Amniotic stem cell (primary cell): Measurements from ENCODE around the gene PPP2R2C.

ENCODE experiments used
- DNase-seq: peaks from one replicate; lab custom pipeline; 2025; lab: John Stamatoyannopoulos, UW

The PPP2R2C gene

GRCh38 chr4:6469144-6469543 is 3.3 kb downstream of the PPP2R2C start:
- no peak for DNase-seq

- DNase-seq = no peak
Measured at GRCh38 chr4:6468376-6468775, 4.0 kb downstream of the PPP2R2C start.

DNA sequence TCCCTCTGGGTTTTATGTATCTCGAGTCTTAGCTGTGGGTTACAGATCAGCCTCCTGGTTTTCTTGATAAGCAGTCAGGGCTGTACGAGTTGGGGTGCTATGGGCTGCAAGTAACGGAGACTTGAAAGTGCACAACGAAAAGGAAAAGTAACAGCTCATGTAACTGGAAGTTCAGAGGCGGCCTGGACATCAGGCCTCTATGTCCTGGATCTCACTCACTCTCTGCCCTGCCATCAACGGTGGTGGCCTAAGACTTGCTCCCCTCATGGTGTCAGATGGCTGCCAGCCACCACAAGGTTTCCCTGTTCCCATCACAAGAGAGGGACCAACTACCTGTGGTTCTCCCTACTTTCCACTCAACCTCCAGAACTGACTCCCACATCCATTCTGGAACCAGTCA is 4.8 kb downstream of the PPP2R2C start:
- no peak for DNase-seq

- DNase-seq = no peak
Measured at GRCh38 chr4:6466756-6467381, 5.5 kb downstream of the PPP2R2C start.

GRCh38 chr4:6465955-6466354 is 6.5 kb downstream of the PPP2R2C start:
- DNase-seq = no peak

DNA sequence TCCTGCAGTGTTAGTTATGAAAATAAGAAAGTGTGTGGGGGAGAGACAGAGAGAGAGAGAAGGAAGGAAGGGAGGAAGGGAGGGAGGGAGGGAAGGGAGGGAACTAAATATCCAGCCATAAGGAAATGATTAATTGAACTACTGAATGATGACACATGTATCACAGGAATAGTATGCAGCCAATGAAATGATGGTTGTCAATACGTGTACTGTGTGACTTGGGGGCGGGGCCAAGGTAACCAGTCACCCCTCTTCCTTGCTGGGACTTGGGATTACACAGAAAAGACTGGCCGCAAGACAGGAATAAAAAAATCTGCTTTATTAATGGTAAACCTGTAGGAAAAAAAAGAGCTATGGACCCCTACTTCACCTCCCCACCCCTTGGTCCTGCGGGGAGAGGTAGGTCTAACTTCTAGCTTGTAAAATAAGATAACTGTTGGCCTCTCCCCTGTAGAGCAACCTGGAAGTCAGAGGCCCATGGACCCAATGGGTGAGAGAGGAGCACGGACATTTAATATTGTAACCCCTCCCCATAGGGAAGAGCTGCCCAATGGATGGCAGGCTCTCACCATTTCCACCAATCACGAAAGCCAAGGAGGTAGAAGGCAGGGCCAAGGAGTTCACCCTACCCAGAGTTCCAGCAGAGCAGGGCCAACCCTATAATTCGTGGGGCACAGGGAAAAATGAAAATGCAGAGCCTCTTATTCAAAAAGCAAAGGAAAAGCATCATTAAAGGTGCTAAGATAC is 7.4 kb downstream of the PPP2R2C start:
- DNase-seq = no peak

DNA sequence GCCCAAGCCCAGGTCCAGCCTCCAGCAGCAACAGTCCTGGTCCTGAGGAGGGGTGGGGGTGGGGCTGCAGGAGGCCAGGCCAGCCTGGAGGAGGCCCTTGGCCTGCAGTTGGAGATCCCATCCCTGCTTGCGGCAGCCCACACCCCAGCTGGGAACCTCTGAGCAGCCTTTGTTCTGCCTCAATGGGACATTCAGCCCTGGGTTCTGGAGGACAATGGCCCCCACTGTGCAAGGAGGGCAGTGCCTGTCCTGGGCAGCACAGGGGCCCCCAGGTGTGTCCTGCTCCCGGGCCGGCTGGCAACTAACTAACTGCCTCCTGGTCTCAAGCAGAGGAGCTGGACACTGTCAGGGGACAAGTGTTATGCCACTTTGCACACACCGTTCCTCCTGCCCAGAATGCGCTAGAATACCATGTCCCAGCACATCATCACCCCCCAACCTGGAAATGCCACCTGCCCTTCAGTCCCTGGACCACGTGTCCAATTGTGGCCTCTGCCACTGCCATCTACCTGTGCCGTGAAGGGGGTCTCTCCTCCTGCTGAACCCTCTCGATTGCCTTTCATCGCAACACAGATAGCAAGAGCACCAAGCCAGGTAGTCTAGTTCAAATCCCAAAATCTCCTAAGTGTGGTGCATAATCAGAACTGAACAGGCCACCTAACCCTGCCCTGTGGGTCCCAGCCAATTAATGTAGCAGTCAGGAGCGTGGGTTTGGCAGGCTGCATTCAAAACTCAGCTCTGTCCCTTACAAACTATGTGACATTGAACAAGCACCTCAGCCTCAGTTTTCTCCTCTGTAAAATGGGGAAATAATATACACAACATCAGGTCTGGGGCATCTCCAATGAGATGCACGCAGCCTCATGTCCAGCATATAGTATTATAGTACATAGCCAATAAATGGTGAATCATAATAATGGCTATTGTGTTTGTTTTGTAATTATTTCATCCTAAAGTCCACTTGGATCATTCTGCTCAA is 8.8 kb downstream of the PPP2R2C start:
- DNase-seq = no peak

DNA sequence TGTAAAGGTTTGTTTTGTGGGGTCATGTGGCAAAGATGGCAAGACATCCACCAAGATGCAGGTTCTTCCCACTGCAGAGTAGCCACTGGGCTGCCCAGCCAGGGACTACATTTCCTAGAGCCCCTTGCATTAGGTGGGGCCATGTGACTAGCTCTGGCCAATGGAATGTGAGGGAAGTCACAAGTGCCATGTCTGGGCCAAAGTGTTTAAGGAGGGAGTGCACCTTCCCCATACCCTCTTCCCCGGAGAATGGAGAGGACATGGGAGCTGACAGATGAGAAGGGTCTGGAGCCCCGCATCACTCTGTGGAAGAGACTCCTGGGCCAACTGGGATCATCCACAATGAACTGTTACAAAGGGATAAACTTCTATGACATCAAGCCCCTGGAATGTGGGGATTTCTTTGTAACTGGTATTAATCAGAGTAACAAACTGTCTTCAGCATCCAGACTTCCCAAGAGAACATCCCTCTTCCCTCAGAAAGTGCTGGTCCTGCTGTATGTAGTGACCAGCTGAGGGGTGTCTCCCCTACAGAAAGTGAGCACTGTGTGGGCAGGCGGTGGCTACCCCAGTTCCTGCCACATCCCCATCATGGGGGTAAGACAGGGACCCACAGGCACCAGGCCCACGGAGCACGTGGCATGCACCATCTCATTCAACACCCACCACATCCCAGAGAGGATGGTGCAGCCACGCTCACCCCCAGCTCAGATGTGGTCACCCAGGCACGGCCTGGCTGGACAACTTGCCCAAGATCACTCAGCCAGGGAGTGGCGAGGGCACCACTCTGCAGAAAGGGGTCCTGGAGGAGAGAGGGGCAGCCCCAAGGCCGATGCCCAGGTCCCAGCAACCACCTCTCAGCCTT is 10.9 kb downstream of the PPP2R2C start:
- DNase-seq = no peak

DNA sequence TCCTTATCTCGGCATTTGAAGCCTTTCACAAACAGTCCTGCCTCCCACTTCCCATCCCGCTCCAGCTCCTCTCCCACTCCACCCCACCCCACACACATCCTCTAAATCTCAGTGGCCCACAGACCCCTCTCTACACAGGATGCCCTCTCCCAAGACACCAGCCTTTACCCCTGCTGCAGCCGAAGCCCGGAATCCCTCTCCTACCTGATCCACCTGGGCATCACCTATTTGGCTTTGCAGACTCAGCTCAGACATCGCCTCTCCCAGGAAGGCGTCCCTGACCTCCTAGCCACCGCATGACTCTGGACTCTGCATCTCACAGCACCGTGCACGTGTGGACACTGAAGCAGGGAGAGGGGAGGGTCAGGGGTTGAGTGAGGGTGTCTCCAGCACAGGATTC is 11.5 kb downstream of the PPP2R2C start:
- no peak for DNase-seq

GRCh38 chr4:6458528-6458927 is 13.9 kb downstream of the PPP2R2C start:
- DNase-seq = no peak

DNA sequence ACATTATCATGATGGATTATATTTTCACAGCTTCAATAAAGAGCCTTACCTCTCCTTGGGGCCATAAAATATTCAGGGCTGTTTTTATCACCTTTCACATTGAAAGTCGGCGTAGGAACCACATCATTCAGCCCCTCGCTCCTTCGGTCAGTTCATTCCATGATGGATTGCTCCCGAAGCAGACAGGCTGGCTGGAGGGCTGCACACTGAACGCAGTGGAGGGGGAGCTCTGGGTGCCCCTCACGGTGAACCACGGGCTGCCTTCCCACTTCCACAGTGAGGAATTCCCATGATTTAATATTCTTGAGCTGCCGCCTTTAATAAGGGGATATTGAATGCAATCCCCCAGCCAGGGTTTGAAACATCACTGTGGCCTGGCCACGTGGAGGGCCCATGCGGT is 16.0 kb downstream of the PPP2R2C start:
- no peak for DNase-seq

DNA sequence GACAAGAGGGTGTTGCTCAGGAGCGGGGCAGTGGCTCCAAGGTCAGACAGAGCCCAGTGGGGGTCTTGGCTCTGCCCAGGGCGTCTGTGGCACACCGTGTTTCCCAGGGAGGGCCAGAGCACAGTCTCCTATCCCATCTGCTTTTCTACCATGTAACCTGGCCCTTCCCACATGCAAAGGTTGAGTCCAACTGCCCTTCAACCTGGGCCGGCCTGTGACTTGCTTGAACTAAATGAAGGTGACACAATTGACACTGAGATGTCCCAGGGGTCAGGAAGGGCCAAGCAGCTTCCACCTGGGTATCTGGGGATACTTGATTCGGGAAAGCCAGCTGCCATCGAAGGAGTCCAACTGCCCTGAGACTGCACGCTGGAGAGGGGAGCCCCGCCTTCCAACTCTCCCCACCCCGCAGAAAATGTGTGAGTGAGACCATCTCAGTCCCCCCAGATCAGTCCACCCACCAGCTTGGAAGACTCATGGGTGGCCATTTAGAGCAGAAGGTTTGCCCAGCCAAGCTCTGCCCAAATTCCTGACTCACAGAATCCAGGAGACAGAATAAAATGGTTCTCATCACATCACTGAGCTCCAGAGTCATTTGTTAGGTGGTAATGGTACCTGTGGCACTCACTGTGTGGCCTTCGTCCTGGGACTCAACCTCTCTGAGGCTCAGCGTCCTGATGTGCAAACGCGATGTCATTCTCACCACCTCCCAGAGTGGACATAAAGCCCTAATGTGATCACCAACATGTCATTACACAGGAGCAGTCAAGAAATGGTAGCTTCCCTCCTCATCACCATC is 18.1 kb downstream of the PPP2R2C start:
- DNase-seq = no peak

- no peak for DNase-seq
Measured at GRCh38 chr4:6453688-6453990, 18.8 kb downstream of the PPP2R2C start.

DNA sequence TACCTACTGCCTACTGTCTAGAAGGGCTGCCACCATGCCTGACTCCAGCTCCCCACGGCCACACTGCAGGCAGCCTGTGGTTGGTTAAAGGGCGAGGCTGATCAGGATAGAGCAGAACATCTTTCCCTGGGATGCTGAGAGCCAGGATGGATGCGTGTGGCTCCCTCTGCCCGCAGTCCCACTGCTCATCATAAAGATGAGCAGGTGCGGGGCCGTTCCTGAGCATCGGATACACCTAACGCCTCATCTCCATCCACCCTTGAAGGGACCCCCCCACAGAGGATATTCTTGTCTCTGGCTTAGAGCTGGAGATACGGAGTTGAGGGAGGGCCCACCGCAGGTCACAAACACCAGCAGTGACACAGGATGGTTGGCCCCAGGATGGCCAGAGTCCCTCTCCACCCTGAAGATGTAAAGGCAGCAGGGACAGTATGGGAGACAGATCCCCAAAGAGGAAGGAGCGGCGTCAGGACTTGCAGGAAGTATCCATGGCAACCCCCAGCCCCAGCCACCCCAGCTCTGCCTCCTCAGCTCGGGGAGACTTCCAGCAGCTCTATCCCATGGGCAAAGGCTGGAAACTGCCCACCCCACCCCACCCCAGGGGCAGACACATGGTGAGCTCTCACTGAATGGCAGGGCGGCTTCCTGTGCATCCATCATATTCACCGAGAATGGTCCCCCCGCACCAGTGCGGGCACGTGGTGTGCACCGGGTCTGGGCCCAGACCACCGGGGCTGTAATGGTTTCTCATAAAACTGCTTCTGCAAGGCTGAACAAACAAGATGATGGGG is 19.3 kb downstream of the PPP2R2C start:
- no peak for DNase-seq

GRCh38 chr4:6452116-6452896 is 20.1 kb downstream of the PPP2R2C start:
- DNase-seq = no peak

DNA sequence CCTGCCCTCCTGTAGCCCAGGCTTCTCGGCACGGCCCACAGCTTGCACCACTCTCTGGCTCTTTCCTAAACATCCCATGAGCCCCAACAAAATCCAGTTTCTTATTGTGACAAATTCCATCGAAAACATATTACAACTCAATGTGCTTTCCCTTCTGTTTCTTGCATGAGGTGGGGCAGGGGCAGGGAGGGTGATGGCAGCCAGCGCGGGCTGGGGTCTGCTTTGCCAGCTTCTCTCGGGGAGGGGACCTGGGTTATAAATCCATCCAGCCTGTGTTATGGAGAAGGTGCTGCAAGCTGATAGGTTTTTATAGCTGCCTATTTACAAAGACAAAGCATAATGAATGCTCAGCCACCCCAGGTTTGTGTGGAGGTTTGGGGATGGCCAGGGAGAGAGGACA is 21.1 kb downstream of the PPP2R2C start:
- DNase-seq = no peak

DNA sequence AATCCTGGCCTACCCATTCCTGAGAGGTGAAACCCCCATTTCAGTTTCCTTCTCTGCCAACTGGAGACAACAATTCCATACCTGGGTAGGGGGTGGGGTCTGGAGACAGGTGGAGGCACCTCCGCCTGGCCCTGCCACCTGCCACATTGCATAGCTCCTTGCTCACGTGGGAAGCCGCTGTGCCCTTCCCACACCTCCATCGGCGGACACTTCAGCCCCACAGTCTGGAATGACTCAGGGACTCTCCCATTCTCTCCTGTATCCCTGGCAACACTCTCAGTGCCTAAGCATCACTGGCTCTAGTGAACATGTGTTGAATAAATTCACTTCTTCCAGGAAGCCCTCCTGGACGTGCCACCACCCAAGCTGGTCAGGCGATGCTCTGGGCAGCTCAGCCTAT is 21.7 kb downstream of the PPP2R2C start:
- DNase-seq = no peak

DNA sequence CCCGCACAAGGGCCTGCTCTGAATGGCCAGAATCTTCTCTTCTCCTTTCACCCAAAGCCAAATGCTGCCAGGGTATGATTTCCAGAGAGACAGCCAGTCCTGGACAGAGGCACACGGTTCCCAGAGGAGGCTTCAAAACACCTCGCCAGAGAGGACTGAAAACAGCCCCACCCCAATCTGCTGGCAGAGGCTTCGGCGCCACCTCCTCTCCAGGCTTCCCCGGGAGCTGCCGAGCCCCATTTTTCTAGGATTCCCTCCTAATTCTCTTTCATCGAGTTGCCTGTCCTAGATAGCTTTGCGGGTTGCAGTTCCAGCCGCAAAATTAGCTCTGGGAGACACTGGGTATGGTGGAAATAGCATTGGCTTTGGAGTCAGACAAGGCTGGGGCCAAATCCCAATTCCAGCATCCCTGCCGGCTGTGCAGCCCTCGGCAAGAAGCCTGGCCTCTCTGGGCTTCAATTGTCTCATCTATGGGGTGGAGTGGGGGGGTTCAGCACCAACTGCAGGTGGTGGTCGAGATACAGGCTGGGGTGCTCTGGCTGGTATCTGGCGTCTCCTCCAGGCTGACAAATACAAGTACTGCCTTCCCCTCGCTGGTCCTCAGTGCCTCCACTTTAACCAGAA is 22.6 kb downstream of the PPP2R2C start:
- DNase-seq = no peak

GRCh38 chr4:6449335-6449734 is 23.1 kb downstream of the PPP2R2C start:
- DNase-seq = no peak
